Measurements from ENCODE around the gene NAA25.

Gene NAA25

DNA sequence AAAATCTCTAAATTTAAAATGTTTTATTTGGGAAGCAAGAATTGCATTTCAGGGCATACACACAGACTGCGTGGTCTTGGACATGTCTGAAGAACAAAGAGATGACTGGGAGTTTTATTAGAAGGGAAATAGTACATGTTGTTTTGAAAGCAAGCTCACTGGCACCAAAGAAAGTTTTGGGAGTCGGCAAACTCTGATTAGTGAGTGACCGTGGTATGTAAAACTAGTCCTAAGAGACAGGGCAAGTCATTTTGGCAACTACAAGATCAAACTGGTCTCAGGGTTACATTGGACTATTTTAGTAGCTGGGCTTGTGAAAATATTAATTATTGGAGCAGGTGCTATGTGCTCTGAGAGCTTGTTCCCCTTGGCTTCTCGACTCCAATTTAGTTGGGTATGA, 110.6 kb downstream of the NAA25 start:
- H3K4me3 ChIP-seq (ENCODE audit: low read length), result no peak overlapping the region
- TF ChIP-seq ZNF274 (IDR thresholded peaks at IDR 0.05; ENCODE audit: low read depth, low read length), result no peak

DNA sequence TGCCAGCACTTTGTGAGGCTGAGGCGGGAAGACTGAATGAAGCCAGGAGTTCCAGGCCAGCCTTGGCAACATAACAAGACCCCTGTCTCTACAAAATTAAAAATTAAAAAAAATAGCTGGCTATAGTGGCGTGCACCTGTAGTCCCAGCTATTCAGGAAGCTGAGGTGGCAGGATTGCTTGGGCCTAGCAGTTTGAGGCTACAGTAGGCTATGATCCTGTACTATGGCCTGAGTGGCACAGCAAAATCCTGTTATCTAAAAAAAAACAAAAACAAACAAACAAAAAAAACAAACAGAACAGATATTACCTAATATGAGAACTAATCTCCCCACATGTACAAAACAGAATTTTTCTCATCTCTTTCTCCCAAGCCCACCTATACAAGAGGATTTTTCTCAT, 111.3 kb downstream of the NAA25 start:
- H3K4me3 ChIP-seq (ENCODE audit: low read length), result no peak overlapping the region
- TF ChIP-seq ZNF274 (IDR thresholded peaks at IDR 0.05; ENCODE audit: low read depth, low read length), result no peak

DNA sequence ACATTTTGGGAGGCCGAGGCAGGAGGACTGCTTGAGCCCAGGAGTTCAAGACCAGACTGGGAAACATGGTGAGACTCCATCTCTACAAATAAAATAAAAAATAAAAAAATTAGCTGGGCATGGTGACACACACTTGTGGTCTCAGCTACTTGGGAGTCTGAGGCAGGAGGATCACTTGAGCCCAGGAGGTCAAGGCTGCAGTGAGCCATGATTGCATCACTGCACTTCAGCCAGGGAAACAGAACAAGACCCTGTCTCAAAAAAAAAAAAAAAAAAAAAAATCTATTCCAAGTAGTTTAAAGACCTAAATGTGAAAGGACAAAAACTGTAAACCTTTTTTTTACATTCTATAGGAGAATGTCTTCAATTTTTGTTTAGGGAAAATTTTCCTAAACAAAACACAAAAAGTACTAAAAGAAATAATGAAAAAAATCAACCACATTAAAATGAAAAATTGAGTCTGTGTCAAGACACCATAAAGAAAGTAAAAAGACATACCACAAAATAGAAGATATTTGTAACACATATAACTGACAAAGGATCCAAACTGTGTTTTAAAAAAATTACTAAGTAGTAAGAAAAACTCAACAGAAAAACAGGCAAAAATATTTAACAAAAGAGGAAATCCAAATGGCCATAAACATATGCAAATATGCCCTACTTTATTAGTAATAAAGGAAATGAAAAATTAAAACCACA, 112.7 kb downstream of the NAA25 start:
- no peak for TF ChIP-seq ZNF274 (IDR thresholded peaks at IDR 0.05; ENCODE audit: low read depth, low read length)
- H3K4me3 ChIP-seq (ENCODE audit: low read length), result no peak overlapping the region

DNA sequence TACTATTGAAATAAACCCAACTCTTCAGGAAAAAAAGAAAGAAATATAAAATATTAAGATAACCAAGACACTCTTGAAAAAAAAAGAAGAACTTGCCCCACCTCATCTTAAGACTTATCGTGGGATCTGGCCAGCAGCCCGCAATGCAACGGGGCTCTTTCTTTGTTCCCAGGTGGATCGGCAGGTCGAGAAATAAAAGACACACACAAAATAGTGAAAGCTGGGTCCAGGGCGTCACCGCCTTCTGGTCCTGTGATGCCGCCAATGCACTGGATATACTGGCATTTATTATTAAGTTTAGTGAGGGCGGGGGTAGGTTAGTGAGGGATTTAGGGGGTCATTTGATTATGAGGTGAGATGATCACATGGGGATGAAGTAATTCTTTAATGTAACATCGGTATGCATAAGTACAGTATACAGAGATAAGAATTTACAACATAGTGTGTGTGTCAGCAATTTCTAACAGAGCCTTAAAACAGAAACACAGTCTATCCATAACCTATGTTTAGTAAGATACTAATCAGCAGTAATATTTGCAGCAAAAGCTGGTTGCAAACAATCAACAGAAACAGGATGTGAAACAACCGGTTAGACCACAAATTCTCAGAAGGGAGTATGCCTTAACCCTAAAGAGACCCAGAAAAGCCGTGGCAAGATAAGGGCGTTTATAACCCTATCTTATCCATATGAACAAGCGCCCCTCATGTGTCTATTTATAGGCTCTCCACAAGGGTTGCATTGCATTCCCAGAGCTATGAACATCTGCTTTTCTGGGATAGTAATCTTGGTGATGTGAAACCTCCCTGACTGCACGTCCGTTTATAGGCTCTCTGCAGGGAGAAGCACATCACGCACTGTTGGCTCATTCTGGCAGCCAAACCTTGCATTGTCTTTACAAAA, 114.1 kb downstream of the NAA25 start:
- peak overlapping the region; percentile 71; the same call in 1 of the 2 replicates for H3K4me3 ChIP-seq (ENCODE audit: low read length)

DNA sequence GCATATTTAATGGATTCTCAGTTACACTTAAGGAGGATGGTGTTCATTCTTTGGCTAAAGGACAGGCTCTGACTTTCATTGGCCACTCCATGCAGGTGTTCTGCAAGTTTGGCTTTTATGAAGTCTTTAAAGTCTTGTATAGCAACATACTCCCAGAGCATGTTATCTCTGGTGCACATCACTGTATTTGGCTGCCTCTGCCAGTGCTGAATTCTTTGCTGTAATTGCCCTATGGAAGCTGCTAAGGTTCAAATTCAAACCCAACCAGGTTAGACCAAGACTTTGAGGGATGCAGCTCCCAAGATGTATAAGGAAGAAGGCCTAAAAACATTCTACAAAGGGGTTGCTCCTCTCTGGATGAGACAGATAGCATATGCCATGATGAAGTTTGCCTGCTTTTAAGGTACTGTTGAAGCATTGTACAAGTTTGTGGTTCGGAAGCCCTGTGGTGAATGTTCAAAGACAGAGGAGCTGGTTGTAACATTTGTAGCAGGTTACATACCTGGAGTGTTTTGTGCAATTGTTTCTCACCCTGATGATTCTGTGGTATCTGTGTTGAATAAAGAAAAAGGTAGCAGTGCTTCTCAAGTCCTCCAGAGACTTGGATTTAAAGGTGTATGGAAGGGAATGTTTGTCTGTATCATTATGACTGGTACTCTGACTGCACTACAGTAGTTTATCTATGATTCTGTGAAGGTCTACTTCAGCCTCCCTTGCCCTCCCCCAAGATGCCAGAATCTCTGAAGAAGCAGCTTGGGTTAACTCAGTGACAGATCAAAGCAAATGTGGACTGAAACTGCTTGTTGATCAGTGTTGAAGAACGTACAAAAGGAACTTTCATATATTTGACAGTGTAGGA, 115.1 kb downstream of the NAA25 start:
- no peak for TF ChIP-seq ZNF274 (IDR thresholded peaks at IDR 0.05; ENCODE audit: low read depth, low read length)
- peak overlapping the region; percentile 71; the same call in 1 of the 2 replicates for H3K4me3 ChIP-seq (ENCODE audit: low read length)

DNA sequence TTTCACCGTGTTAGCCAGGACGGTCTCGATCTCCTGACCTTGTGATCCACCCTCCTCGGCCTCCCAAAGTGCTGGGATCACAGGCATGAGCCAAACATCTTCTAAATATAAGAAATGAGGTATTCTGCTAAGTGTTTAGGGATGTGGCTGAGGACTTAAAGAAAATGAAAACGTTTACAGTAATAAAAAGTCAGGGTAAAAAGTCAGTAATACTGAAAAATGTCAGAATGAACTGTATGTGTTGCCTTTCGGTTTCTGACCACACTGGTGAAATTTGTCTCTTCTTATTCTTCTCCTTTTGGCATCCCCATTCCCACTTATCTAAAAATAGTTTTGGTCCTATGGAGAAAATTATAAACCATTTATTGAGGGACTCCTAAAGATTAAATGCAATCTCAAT, 116.1 kb downstream of the NAA25 start:
- peak overlapping the region; percentile 43; the same call in 1 of the 2 replicates for H3K4me3 ChIP-seq (ENCODE audit: low read length)
- no peak for TF ChIP-seq ZNF274 (IDR thresholded peaks at IDR 0.05; ENCODE audit: low read depth, low read length)

DNA sequence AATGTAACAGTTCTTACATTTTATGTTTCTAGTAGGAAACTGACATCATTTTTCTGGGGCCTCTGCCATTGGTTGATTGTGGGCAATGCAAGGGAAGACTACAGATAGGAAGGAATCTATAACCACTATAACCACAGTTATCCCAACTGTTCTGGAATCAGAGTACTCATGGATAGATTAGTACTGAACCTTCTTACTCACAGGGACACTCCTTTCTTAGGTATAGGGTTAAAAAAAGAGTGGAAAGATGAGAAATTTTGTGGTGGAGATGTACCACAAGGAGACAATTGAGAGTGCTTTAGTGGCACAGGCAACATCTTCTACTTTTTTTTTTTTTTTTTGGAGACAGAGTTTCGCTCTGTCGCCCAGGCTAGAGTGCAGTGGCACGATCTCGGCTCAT, 116.6 kb downstream of the NAA25 start:
- H3K4me3 ChIP-seq (ENCODE audit: low read length), result peak overlapping the region; percentile 43; the same call in 1 of the 2 replicates
- TF ChIP-seq ZNF274 (IDR thresholded peaks at IDR 0.05; ENCODE audit: low read depth, low read length), result no peak

DNA sequence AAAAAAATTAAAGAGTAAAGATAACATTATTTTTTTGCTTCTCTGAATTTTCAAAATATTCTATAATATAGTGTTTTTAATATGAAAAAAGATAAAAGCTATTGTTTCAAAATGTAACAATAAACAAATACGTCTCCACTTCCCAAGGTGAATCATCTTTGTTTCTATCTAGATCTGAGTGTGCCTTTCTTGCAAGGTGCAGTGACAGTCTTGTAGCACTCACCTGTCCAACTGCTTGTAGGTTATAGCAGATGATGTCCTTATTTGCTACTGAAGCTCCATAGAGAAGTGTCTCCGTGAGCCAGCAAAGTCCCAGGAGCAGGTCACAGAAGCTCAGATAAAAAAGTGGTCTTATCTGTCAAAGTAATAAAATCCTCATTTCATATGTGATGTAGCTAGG, 117.0 kb downstream of the NAA25 start:
- TF ChIP-seq ZNF274 (IDR thresholded peaks at IDR 0.05; ENCODE audit: low read depth, low read length), result no peak
- no peak overlapping the region; the same call in 1 of the 2 replicates for H3K4me3 ChIP-seq (ENCODE audit: low read length)

DNA sequence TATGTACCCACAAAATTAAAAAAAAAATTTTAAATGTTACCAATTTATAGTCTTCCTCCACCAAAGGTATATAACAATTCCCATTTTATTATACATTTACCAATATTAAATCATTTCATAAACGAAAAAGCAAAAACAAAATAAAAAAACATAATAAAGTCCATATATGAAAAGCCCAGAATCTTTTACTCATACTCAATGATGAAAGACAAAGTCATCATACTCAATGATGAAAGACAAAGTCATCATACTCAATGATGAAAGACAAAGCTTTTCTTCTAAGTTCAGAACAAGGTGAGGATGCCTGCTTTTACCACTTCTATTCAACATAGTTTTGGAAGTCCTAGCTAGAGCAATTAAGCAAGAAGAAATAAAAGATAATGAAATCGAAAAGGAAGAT, 123.8 kb downstream of the NAA25 start:
- no peak for TF ChIP-seq ZNF274 (IDR thresholded peaks at IDR 0.05; ENCODE audit: low read depth, low read length)
- no peak overlapping the region for H3K4me3 ChIP-seq (ENCODE audit: low read length)

DNA sequence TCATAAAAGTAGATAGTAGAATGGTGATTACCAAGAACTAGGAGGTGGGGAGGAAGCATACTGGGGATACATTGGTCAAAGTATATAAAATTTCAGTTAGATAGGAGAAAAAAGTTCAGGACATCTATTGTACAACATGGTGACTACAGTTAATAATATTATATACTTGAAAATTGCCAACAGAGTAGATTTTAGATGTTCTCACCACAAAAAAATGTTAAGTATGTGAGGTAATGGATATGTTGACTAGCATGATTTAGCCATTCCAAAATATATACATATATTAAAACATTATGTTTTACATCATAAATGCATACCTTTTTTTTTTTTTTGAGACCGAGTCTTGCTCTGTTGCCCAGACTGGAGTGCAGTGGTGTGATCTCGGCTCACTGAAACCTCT, 126.6 kb downstream of the NAA25 start:
- TF ChIP-seq ZNF274 (IDR thresholded peaks at IDR 0.05; ENCODE audit: low read depth, low read length), result no peak
- H3K4me3 ChIP-seq (ENCODE audit: low read length), result no peak overlapping the region

DNA sequence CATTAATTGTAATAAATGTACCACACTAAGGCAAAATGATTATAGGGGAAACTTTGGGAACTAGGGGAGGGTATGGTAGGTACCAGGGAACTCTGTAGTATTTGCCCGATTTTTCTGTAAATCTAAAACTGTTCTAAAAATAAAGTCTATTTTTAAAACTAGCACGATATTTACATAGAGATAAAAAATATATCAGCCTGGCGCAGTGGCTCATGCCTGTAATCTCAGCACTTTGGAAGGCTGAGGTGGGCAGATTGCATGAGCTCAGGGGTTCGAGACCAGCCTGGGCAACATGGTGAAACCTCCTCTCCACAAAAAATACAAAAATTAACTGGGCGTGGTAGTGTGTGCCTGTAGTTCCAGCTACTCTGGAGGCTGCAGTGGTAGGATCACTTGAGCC, 128.0 kb downstream of the NAA25 start:
- no peak for TF ChIP-seq ZNF274 (IDR thresholded peaks at IDR 0.05; ENCODE audit: low read depth, low read length)

DNA sequence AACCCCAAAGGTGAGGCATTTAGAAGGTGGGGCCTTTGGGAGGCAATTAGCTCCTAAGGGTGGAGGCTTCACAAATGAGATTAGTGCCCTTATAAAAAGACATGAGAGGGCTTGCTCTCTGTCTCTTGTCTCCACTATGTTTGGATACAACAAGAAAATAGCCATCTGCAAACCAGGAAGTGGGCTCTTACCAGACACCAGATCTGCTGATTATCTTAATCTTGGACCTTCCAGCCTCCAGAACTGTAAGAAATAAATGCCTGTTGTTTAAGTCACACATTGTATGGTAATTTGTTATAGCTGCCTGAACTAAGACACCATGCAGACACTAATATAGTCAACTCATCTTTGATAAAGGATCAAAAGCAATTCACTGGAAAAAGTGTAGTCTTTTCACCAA, 130.0 kb downstream of the NAA25 start:
- H3K4me3 ChIP-seq (ENCODE audit: low read length), result no peak overlapping the region
- TF ChIP-seq ZNF274 (IDR thresholded peaks at IDR 0.05; ENCODE audit: low read depth, low read length), result no peak

More for the DNA sequence above, 128.0 kb downstream of the NAA25 start:
- H3K4me3 ChIP-seq (ENCODE audit: low read length), result no peak overlapping the region

DNA sequence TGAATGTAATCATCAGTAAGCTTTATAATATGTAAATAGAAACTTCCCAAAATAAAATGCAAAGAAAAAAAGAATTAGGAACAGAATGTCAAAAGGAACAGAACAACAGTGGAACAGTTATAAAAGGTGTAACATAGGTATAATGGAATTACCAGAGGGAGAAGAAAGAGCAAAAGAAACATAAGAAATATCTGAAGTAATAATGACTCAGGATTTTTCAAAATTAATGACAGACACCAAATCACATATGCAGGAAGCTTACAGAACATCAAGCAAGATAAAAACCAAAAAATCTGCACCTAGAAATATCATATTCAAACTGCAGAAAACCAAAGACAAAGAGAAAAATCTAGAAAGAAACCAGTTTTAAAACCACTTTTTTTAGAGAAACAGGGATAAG, 131.7 kb downstream of the NAA25 start:
- no peak overlapping the region for H3K4me3 ChIP-seq (ENCODE audit: low read length)
- no peak for TF ChIP-seq ZNF274 (IDR thresholded peaks at IDR 0.05; ENCODE audit: low read depth, low read length)
